Measurements from ENCODE around the gene EIF3F. TPM values are rescaled to one million over a fixed set of nuclear protein-coding genes. Genes with fewer than 3 reads are reported as not detected.

EIF3F gene
- polyA plus RNA-seq, 3 donors: 179 to 286 (median 243) TPM

DNA sequence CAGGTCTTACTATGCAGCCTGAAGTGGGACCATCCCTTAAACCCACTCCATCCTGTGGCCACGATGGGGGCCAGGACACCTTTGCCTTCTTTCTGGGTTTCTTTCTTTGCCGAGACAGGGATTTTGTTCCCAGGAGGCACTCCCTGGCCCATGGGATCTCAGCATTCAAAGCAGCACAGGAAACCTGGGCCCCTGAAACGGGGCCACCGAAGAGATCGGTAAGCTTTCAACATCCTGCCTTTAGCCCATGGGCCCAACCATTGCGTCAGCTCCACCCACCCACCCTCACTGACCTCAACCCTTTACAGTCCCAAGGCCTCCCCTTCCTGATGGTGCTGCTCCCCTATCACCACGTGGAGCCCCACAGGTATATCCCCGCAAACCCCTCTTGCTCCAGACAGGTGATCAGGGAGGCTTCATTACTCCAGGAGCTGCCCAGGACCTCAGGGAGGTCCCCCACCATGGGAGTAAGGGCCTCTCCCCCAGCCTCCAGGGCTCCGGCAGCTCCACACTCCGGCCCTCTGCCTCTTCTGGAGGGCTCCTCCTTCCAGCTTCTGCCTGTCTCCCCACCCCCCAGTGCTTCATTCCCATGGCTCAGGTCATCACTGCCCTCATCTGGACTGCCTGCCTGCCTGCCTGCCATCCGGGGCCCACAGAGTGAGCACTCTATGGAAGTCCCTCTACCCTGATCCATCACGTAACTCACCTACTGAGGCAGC, 51.8 kb downstream of the EIF3F start:
- H3K9ac ChIP-seq (ENCODE audit: insufficient read depth, low read length, poor library complexity, severe bottlenecking): no peak overlapping the region
- no peaks in the 10 kb centered on the region for H3K4me1 ChIP-seq (ENCODE audit: control insufficient read depth in 1 of 2, insufficient read depth in 2 of 2, low read length in 2 of 2)
- no peaks in the 10 kb centered on the region for H4K20me1 ChIP-seq (ENCODE audit: insufficient read depth, low read length)
- peaks cover 3 to 14% (median 5%) of the 10 kb centered on the region in 3 donors for H3K27me3 Mint-ChIP-seq (ENCODE audit: low read depth in 3 of 3)
- no peaks in the 10 kb centered on the region for H3K36me3 Mint-ChIP-seq
- H3K79me2 ChIP-seq (ENCODE audit: insufficient read depth, low read length): no peaks in the 10 kb centered on the region
- H3K27me3 ChIP-seq (ENCODE audit: control insufficient read depth in 2 of 2, insufficient read depth in 2 of 2, low read length in 2 of 2): no peaks in the 10 kb centered on the region
- peak overlapping the region in 1 of 7 donors; percentile 7 for H3K27ac Mint-ChIP-seq
- H3K4me3 ChIP-seq (replicated peaks in 1 of 3; ENCODE audit: low read depth in 2 of 3, low read length in 3 of 3): no peak overlapping the region
- no peak overlapping the region for H3K27ac ChIP-seq (ENCODE audit: low read depth in 1 of 2, low read length in 2 of 2)
- WGBS (ENCODE audit: insufficient coverage): 88% methylated on average over 5 of the region's 12 CpGs
- H3K4me2 ChIP-seq (replicated peaks; ENCODE audit: extremely low read depth, low read length, poor library complexity, severe bottlenecking): no peak overlapping the region
- H3K36me3 ChIP-seq (replicated peaks in 1 of 2; ENCODE audit: control insufficient read depth in 1 of 2, insufficient read depth in 2 of 2, low read length in 2 of 2): no peaks in the 10 kb centered on the region
- DNase-seq: no peak
- H3K4me3 Mint-ChIP-seq: no peak overlapping the region
- no peak for TF ChIP-seq CTCF (IDR thresholded peaks at IDR 0.05)
- no peak overlapping the region for H2AFZ ChIP-seq (ENCODE audit: insufficient read depth, low read depth, low read length, poor library complexity, severe bottlenecking)
- intact Hi-C loops (cut with micrococcal nuclease): no loop called here
- H3K9me3 Mint-ChIP-seq: no peaks in the 10 kb centered on the region
- H3K9me3 ChIP-seq (replicated peaks in 1 of 2; ENCODE audit: control insufficient read depth in 1 of 2, insufficient read depth in 1 of 2, low read length in 2 of 2): no peaks in the 10 kb centered on the region
- H3K4me1 Mint-ChIP-seq: no peaks in the 10 kb centered on the region

DNA sequence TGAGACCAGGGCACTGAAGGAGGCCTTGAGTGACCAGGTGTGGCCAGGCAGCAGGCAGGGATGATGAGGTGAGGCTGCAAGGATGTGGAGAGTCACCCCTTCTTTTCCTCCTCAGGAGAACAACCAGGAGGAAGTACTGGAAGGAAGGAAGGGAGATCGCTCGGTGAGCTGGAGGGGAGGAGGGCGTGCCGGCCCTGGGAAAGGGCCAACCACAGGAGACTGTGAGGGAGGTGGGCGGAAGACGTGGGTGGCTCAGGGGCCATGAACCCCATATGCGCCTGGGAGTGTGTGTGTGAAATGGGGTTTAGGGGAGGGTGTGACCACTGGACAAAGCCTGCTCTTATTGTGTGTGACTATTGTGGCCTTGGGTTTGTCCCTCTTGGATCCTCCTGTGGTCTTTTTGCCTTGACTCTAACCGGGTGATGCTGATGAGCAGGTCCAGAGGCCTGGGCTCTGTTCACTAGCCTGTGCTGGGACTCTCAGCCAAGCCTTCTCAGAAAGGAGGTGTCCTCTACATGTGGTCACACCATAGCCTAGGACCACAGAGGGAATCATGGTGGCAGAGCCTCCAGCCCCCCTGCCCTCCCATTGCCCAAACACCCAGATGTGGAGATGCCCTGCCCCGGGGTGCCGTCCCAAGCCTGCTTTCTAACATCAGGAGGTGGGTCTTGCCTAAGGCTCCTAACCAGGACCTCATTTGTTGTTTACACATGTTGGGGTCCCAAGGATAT, 52.6 kb downstream of the EIF3F start:
- Histone ChIP-seq H2AFZ (ENCODE audit: insufficient read depth, low read depth, low read length, poor library complexity, severe bottlenecking) (no peak overlapping the region), H3K27me3 (ENCODE audit: control insufficient read depth in 2 of 2, insufficient read depth in 2 of 2, low read length in 2 of 2) (no peaks in the 10 kb centered on the region), H3K4me2 (replicated peaks; ENCODE audit: extremely low read depth, low read length, poor library complexity, severe bottlenecking) (no peak overlapping the region), H3K4me1 (ENCODE audit: control insufficient read depth in 1 of 2, insufficient read depth in 2 of 2, low read length in 2 of 2) (no peaks in the 10 kb centered on the region), H3K4me3 (replicated peaks in 1 of 3; ENCODE audit: low read depth in 2 of 3, low read length in 3 of 3) (no peak overlapping the region), H3K9me3 (replicated peaks in 1 of 2; ENCODE audit: control insufficient read depth in 1 of 2, insufficient read depth in 1 of 2, low read length in 2 of 2) (no peaks in the 10 kb centered on the region), H3K27ac (ENCODE audit: low read depth in 1 of 2, low read length in 2 of 2) (no peak overlapping the region), H4K20me1 (ENCODE audit: insufficient read depth, low read length) (no peaks in the 10 kb centered on the region), H3K9ac (ENCODE audit: insufficient read depth, low read length, poor library complexity, severe bottlenecking) (no peak overlapping the region), H3K36me3 (replicated peaks in 1 of 2; ENCODE audit: control insufficient read depth in 1 of 2, insufficient read depth in 2 of 2, low read length in 2 of 2) (no peaks in the 10 kb centered on the region), H3K79me2 (ENCODE audit: insufficient read depth, low read length) (no peaks in the 10 kb centered on the region)
- DNase-seq: no peak
- TF ChIP-seq CTCF (IDR thresholded peaks at IDR 0.05): no peak
- no peak overlapping the region for H3K27ac Mint-ChIP-seq
- WGBS (ENCODE audit: insufficient coverage): 72% methylated on average over 5 of the region's 10 CpGs
- no peaks in the 10 kb centered on the region for H3K36me3 Mint-ChIP-seq
- H3K4me3 Mint-ChIP-seq: no peak overlapping the region
- intact Hi-C loops (cut with micrococcal nuclease): no loop called here
- H3K9me3 Mint-ChIP-seq: no peaks in the 10 kb centered on the region
- H3K27me3 Mint-ChIP-seq (ENCODE audit: low read depth in 3 of 3): peaks cover 7 to 13% (median 9%) of the 10 kb centered on the region in 3 donors
- H3K4me1 Mint-ChIP-seq: no peaks in the 10 kb centered on the region
